Astrocyte (in vitro differentiated cells and primary cell): ENCODE measurements around the gene FRS2.

ENCODE experiments used
- EZH2 ChIP-seq: IDR thresholded peaks from 2 replicates; pipeline ENCODE4 v1.6.1; 2012; ENCODE audit warnings: mild to moderate bottlenecking, low read length, inconsistent platforms; ENCODE audit not compliant: insufficient read depth
- TF ChIP-seq, protein P1 (sequence below): IDR thresholded peaks from 2 replicates; pipeline ENCODE4 v1.5.1; 2011; ENCODE audit warnings: low read depth, mild to moderate bottlenecking, inconsistent platforms, low read length, moderate library complexity; ENCODE audit not compliant: insufficient read depth

DNA sequence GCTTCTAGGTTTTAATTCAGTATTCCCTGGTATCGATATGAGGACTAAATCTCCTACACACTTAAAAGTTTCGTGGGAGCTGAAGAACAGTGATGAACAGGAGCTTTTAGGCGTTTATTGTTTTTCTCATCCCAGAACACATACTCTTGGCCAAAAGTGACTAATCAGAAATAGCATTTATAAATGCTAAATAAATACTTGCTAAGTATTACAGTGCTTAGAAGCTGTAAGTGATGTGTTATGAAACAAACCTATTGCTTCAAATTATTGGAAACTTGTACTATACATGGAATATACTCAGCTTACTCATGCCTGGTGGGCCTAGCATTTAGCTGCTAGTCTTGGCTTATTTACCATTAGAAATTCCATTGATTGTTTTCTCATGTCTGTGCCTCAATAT, 24.9 kb downstream of the FRS2 start:
- TF ChIP-seq, protein P1, sequence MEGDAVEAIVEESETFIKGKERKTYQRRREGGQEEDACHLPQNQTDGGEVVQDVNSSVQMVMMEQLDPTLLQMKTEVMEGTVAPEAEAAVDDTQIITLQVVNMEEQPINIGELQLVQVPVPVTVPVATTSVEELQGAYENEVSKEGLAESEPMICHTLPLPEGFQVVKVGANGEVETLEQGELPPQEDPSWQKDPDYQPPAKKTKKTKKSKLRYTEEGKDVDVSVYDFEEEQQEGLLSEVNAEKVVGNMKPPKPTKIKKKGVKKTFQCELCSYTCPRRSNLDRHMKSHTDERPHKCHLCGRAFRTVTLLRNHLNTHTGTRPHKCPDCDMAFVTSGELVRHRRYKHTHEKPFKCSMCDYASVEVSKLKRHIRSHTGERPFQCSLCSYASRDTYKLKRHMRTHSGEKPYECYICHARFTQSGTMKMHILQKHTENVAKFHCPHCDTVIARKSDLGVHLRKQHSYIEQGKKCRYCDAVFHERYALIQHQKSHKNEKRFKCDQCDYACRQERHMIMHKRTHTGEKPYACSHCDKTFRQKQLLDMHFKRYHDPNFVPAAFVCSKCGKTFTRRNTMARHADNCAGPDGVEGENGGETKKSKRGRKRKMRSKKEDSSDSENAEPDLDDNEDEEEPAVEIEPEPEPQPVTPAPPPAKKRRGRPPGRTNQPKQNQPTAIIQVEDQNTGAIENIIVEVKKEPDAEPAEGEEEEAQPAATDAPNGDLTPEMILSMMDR = no peak
- TF ChIP-seq EZH2 = no peak
